ENCODE data around the gene CFAP99.

DNA sequence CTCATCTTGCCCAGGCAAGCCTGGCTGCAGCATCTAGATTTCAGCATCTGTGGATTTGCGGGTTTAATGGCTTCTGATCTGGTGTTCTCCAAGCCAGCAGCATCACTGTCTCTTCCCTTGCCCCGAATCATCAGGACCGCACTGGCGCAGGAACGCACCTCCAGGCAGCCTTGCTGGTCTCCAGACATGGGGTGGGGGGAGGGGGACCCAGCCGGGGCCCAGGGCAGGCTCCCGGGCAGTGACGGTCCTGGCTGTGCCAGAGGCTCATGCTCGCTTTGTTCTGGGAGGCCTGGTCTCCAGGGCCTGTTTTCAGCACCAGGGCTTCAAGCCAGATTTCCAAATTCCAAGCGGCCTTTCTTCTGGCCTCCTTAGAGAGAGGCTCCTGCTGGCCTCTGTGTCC lies 4.9 kb downstream of the CFAP99 start:
- TF ChIP-seq, protein P1, sequence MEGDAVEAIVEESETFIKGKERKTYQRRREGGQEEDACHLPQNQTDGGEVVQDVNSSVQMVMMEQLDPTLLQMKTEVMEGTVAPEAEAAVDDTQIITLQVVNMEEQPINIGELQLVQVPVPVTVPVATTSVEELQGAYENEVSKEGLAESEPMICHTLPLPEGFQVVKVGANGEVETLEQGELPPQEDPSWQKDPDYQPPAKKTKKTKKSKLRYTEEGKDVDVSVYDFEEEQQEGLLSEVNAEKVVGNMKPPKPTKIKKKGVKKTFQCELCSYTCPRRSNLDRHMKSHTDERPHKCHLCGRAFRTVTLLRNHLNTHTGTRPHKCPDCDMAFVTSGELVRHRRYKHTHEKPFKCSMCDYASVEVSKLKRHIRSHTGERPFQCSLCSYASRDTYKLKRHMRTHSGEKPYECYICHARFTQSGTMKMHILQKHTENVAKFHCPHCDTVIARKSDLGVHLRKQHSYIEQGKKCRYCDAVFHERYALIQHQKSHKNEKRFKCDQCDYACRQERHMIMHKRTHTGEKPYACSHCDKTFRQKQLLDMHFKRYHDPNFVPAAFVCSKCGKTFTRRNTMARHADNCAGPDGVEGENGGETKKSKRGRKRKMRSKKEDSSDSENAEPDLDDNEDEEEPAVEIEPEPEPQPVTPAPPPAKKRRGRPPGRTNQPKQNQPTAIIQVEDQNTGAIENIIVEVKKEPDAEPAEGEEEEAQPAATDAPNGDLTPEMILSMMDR (conservative IDR thresholded peaks at IDR 0.05; ENCODE audit: low read depth, low read length): no peak
- TF ChIP-seq POLR2A (IDR thresholded peaks at IDR 0.05; ENCODE audit: low read depth, low read length): no peak
- TF ChIP-seq RAD21 (IDR thresholded peaks at IDR 0.05; ENCODE audit: low read length): no peak
- TF ChIP-seq, protein P2, sequence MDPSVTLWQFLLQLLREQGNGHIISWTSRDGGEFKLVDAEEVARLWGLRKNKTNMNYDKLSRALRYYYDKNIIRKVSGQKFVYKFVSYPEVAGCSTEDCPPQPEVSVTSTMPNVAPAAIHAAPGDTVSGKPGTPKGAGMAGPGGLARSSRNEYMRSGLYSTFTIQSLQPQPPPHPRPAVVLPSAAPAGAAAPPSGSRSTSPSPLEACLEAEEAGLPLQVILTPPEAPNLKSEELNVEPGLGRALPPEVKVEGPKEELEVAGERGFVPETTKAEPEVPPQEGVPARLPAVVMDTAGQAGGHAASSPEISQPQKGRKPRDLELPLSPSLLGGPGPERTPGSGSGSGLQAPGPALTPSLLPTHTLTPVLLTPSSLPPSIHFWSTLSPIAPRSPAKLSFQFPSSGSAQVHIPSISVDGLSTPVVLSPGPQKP (IDR thresholded peaks at IDR 0.05; ENCODE audit: borderline replicate concordance, low read depth, low read length): no peak
- TF ChIP-seq SMC3 (IDR thresholded peaks at IDR 0.05; ENCODE audit: low read depth, low read length): no peak
- TF ChIP-seq MAFK (IDR thresholded peaks at IDR 0.05; ENCODE audit: low read depth, low read length): no peak
- no peak for TF ChIP-seq MXI1 (IDR thresholded peaks at IDR 0.05; ENCODE audit: borderline replicate concordance, low read depth, low read length)
- no peak for TF ChIP-seq BHLHE40 (IDR thresholded peaks at IDR 0.05; ENCODE audit: low read depth, low read length)

All from IMR-90 (cell line).